ENCODE data around the gene RNF150. TPM values are rescaled to one million over a fixed set of nuclear protein-coding genes. Genes with fewer than 3 reads are reported as not detected.

RNF150 gene
- polyA plus RNA-seq, 2 of the 4 experiments (the other 2 are of a cell fraction): 0.21 to 0.34 TPM

DNA sequence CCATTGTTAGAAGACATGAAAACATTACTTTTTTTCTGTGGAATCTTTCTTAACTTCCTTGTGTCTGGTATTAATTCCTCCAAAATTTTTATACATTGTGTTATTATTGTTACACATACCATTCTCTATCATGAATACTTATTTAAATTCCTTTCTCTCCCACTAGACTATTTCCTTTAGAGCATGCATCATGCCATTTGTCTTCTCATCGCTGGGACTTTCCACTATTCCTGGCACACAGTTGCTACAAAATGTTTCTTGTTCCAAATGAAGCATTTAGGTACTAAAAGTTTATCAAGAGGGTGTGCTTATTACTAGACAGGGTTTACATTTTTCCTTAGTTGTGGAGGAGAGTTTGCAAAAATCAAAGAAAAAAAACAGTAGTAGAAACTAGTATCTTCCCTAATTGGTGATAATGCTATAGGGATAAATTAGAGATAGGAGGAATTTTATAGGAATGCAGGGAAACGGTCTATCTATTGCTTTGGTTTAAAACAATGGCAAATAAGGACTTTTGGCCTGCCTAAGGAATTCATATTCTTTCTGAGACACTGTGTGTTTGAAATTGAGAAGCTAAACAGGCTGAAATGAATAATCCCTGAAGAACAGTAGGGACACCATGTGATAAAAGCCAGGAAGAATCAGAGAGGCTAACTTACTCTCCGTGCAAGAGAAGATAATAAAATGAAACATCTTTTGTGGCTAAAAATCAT lies 189.6 kb downstream of the RNF150 start:
- CTCF ChIA-PET: no interaction called here
- FAIRE-seq (no peak), DNase-seq (ENCODE audit: low read depth in 1 of 2, low spot score in 1 of 2) (no peak), ATAC-seq (no peak)
- Histone ChIP-seq H3K27ac (no peak overlapping the region), H3K4me2 (no peak overlapping the region), H3K9me3 (no peaks in the 10 kb centered on the region), H3K4me1 (no peaks in the 10 kb centered on the region; the same call in 2 of the 3 replicates), H3K4me3 (no peak overlapping the region)
- 34% methylated on average over 3 of the region's 3 CpGs for WGBS (ENCODE audit: missing lambda C conversion rate)
- no peak for TF ChIP-seq RARB (CRISPR knock-in tag; IDR thresholded peaks at IDR 0.05)
- no peak for TF ChIP-seq CHD2 (IDR thresholded peaks at IDR 0.05; ENCODE audit: low read length, partially characterized antibody)
- TF ChIP-seq, protein P1, sequence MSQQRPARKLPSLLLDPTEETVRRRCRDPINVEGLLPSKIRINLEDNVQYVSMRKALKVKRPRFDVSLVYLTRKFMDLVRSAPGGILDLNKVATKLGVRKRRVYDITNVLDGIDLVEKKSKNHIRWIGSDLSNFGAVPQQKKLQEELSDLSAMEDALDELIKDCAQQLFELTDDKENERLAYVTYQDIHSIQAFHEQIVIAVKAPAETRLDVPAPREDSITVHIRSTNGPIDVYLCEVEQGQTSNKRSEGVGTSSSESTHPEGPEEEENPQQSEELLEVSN (IDR thresholded peaks at IDR 0.05; ENCODE audit: borderline replicate concordance, low read depth): no peak
- no peak for TF ChIP-seq RNF2 (IDR thresholded peaks at IDR 0.05; ENCODE audit: borderline replicate concordance, low read depth)
- POLR2A ChIA-PET: no interaction called here

DNA sequence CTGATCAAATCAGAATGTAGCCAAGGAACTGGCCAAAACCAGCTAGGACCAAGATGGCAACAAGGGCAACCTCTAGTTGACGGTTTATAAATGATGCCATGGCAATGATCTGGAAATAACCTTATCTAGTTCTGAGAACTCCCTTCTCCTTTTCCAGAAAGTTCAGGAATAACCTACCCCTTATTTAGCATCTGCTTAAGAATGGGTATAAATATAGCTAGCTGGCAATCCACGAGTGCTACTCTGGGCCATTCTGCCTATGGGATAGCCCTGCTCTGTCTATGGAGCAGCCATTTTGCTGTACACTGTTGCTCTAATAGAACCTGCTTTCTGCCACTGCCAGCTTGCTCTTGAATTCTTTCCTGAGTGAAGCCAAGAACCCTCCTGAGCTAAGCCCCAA lies 192.7 kb downstream of the RNF150 start:
- ChIA-PET POLR2A (no interaction called here), CTCF (no interaction called here)
- Histone ChIP-seq H3K4me1 (peaks cover 11% of the 10 kb centered on the region; the same call in 1 of the 3 replicates), H3K27ac (no peak overlapping the region), H3K9me3 (no peaks in the 10 kb centered on the region), H3K4me2 (no peak overlapping the region), H3K4me3 (no peak overlapping the region)
- TF ChIP-seq EHMT2 (IDR thresholded peaks at IDR 0.05; ENCODE audit: low read depth) (no peak), RFX5 (IDR thresholded peaks at IDR 0.05) (no peak), RNF2 (IDR thresholded peaks at IDR 0.05; ENCODE audit: borderline replicate concordance, low read depth) (no peak), FOSB (CRISPR knock-in tag; IDR thresholded peaks at IDR 0.05) (no peak), ZFP36 (IDR thresholded peaks at IDR 0.05; ENCODE audit: borderline replicate concordance, partially characterized antibody) (no peak), JUN (IDR thresholded peaks at IDR 0.05) (no peak), KDM1A (IDR thresholded peaks at IDR 0.05; ENCODE audit: low read depth) (no peak), ZSCAN20 (CRISPR knock-in tag; IDR thresholded peaks at IDR 0.05) (no peak), POLR2AphosphoS2 (conservative IDR thresholded peaks at IDR 0.05; ENCODE audit: low read length) (no peak)
- TF ChIP-seq, protein P2, sequence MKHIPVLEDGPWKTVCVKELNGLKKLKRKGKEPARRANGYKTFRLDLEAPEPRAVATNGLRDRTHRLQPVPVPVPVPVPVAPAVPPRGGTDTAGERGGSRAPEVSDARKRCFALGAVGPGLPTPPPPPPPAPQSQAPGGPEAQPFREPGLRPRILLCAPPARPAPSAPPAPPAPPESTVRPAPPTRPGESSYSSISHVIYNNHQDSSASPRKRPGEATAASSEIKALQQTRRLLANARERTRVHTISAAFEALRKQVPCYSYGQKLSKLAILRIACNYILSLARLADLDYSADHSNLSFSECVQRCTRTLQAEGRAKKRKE (CRISPR knock-in tag; IDR thresholded peaks at IDR 0.05; ENCODE audit: low read depth): no peak
- TF ChIP-seq, protein P1 (IDR thresholded peaks at IDR 0.05; ENCODE audit: borderline replicate concordance, low read depth): no peak
- DNase-seq (ENCODE audit: low read depth in 1 of 2, low spot score in 1 of 2) (no peak), ATAC-seq (no peak), FAIRE-seq (no peak)
- 75% methylated on average over 2 of the region's 2 CpGs for WGBS (ENCODE audit: missing lambda C conversion rate)

DNA sequence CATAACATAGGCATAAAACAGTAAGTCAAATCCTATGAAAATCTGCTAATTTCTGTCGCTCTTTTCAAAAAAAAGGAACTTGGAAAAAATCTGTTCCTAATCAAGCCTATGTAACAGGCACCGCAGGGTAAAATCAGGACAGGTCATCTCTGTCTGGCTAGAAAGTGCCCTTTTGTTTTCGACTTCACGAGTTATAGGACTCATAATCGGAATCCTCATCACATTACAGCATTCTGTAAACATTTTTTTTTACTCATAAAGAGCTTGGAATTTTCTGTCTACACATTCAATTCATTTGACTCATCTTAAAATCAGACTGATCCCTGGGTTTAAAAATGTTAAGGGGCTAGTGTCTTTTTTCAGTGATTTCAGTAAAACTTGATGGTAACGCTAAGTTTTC lies 195.4 kb downstream of the RNF150 start:
- 29% methylated on average over 6 of the region's 6 CpGs for WGBS (ENCODE audit: missing lambda C conversion rate)
- DNase-seq (ENCODE audit: low read depth in 1 of 2, low spot score in 1 of 2) (peak in 1 of 2 experiments; percentile 26), ATAC-seq (no peak), FAIRE-seq (no peak)
- Histone ChIP-seq H3K4me1 (peaks cover 11% of the 10 kb centered on the region; the same call in 1 of the 3 replicates), H3K4me3 (no peak overlapping the region), H3K9me3 (no peaks in the 10 kb centered on the region), H3K27ac (no peak overlapping the region), H3K4me2 (peak overlapping the region; percentile 21; the same call in 1 of the 3 replicates)
- ChIA-PET CTCF (no interaction called here), POLR2A (no interaction called here)
- TF ChIP-seq RAD21 (conservative IDR thresholded peaks at IDR 0.05 in 1 of 2, IDR thresholded peaks at IDR 0.05 in 1 of 2) (no peak), NFE2L2 (conservative IDR thresholded peaks at IDR 0.05; ENCODE audit: low read length) (no peak), ZC3H11A (IDR thresholded peaks at IDR 0.05) (no peak), FOSB (CRISPR knock-in tag; IDR thresholded peaks at IDR 0.05) (no peak), ZNF302 (CRISPR knock-in tag; IDR thresholded peaks at IDR 0.05) (no peak), KDM1A (IDR thresholded peaks at IDR 0.05; ENCODE audit: low read depth) (no peak), HOXA7 (CRISPR knock-in tag; IDR thresholded peaks at IDR 0.05) (no peak), ZSCAN20 (CRISPR knock-in tag; IDR thresholded peaks at IDR 0.05) (no peak), CBX2 (IDR thresholded peaks at IDR 0.05; ENCODE audit: borderline replicate concordance, low read depth) (no peak), SMC3 (IDR thresholded peaks at IDR 0.05) (no peak), POLR2A (IDR thresholded peaks at IDR 0.05; ENCODE audit: low read length) (no peak), HDAC2 (IDR thresholded peaks at IDR 0.05) (no peak), MAFK (IDR thresholded peaks at IDR 0.05; ENCODE audit: partially characterized antibody) (no peak)
- TF ChIP-seq, protein P3, sequence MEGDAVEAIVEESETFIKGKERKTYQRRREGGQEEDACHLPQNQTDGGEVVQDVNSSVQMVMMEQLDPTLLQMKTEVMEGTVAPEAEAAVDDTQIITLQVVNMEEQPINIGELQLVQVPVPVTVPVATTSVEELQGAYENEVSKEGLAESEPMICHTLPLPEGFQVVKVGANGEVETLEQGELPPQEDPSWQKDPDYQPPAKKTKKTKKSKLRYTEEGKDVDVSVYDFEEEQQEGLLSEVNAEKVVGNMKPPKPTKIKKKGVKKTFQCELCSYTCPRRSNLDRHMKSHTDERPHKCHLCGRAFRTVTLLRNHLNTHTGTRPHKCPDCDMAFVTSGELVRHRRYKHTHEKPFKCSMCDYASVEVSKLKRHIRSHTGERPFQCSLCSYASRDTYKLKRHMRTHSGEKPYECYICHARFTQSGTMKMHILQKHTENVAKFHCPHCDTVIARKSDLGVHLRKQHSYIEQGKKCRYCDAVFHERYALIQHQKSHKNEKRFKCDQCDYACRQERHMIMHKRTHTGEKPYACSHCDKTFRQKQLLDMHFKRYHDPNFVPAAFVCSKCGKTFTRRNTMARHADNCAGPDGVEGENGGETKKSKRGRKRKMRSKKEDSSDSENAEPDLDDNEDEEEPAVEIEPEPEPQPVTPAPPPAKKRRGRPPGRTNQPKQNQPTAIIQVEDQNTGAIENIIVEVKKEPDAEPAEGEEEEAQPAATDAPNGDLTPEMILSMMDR (IDR thresholded peaks at IDR 0.05): no peak
- TF ChIP-seq, protein P4, sequence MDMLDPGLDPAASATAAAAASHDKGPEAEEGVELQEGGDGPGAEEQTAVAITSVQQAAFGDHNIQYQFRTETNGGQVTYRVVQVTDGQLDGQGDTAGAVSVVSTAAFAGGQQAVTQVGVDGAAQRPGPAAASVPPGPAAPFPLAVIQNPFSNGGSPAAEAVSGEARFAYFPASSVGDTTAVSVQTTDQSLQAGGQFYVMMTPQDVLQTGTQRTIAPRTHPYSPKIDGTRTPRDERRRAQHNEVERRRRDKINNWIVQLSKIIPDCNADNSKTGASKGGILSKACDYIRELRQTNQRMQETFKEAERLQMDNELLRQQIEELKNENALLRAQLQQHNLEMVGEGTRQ (IDR thresholded peaks at IDR 0.05): no peak

Measured in A549 (cell line).